Measurements from ENCODE around the gene KANSL1L.
"Not testable (repeated sequence)": the region's sequence is repeated elsewhere in the genome, so short reads cannot be mapped to it uniquely, and the experiment has no call there.

KANSL1L gene

GRCh38 chr2:210177769-210178168 is 6.6 kb upstream of the KANSL1L start:
- Histone ChIP-seq H3K36me3 (ENCODE audit: control insufficient read depth, insufficient read depth, low read length) (no peaks in the 10 kb centered on the region), H3K4me3 (ENCODE audit: extremely low read depth, insufficient read depth, low read length, poor library complexity, severe bottlenecking) (no peak overlapping the region), H3K9me3 (ENCODE audit: control insufficient read depth, low read length) (no peaks in the 10 kb centered on the region), H3K4me1 (ENCODE audit: control insufficient read depth, insufficient read depth, low read length, poor library complexity, severe bottlenecking) (no peaks in the 10 kb centered on the region), H3K27ac (ENCODE audit: low read depth, low read length, severe bottlenecking) (no peak overlapping the region)
- 60% methylated on average over 1 of the region's 1 CpG; no CpG with 5 or more reads in 1 of the 2 experiments for WGBS, 2 experiments (ENCODE audit: insufficient coverage in 2 of 2)

- WGBS, 2 experiments (ENCODE audit: insufficient coverage in 2 of 2), result 80% methylated on average over 1 of the region's 1 CpG; no CpG with 5 or more reads in 1 of the 2 experiments
- not testable (repeated sequence) for H3K27ac ChIP-seq (ENCODE audit: low read depth, low read length, severe bottlenecking); H3K36me3 ChIP-seq (ENCODE audit: control insufficient read depth, insufficient read depth, low read length)
Measured at GRCh38 chr2:210177115-210177514, 5.9 kb upstream of the KANSL1L start.

GRCh38 chr2:210174086-210174485 is 2.9 kb upstream of the KANSL1L start:
- Histone ChIP-seq H3K4me3 (ENCODE audit: extremely low read depth, insufficient read depth, low read length, poor library complexity, severe bottlenecking) (no peak overlapping the region), H3K36me3 (ENCODE audit: control insufficient read depth, insufficient read depth, low read length) (no peaks in the 10 kb centered on the region), H3K27ac (ENCODE audit: low read depth, low read length, severe bottlenecking) (no peak overlapping the region), H3K4me1 (ENCODE audit: control insufficient read depth, insufficient read depth, low read length, poor library complexity, severe bottlenecking) (no peaks in the 10 kb centered on the region), H3K9me3 (ENCODE audit: control insufficient read depth, low read length) (no peaks in the 10 kb centered on the region)

More at GRCh38 chr2:210177115-210177514, 5.9 kb upstream of the KANSL1L start:
- not testable (repeated sequence) for H3K9me3 ChIP-seq (ENCODE audit: control insufficient read depth, low read length); H3K4me3 ChIP-seq (ENCODE audit: extremely low read depth, insufficient read depth, low read length, poor library complexity, severe bottlenecking); H3K4me1 ChIP-seq (ENCODE audit: control insufficient read depth, insufficient read depth, low read length, poor library complexity, severe bottlenecking)

- Histone ChIP-seq H3K4me1 (ENCODE audit: control insufficient read depth, insufficient read depth, low read length, poor library complexity, severe bottlenecking) (no peaks in the 10 kb centered on the region), H3K27ac (ENCODE audit: low read depth, low read length, severe bottlenecking) (peak overlapping the region; percentile 96), H3K36me3 (ENCODE audit: control insufficient read depth, insufficient read depth, low read length) (no peaks in the 10 kb centered on the region), H3K9me3 (ENCODE audit: control insufficient read depth, low read length) (no peaks in the 10 kb centered on the region), H3K4me3 (ENCODE audit: extremely low read depth, insufficient read depth, low read length, poor library complexity, severe bottlenecking) (peak overlapping the region; percentile 50)
- WGBS, 2 experiments (ENCODE audit: insufficient coverage in 2 of 2), result 7 to 20% methylated on average over 2 to 3 of the region's 8 CpGs
Measured at GRCh38 chr2:210172219-210172575, 988 bp upstream of the KANSL1L start.

GRCh38 chr2:210170446-210171303 is 534 bp downstream of the KANSL1L start:
- peak overlapping the region; percentile 67 for H3K4me3 ChIP-seq (ENCODE audit: extremely low read depth, insufficient read depth, low read length, poor library complexity, severe bottlenecking)

GRCh38 chr2:210170196-210170445 is 1.1 kb downstream of the KANSL1L start:
- no peaks in the 10 kb centered on the region for H3K4me1 ChIP-seq (ENCODE audit: control insufficient read depth, insufficient read depth, low read length, poor library complexity, severe bottlenecking)
- peak overlapping the region; percentile 67 for H3K4me3 ChIP-seq (ENCODE audit: extremely low read depth, insufficient read depth, low read length, poor library complexity, severe bottlenecking)
- peak overlapping the region; percentile 96 for H3K27ac ChIP-seq (ENCODE audit: low read depth, low read length, severe bottlenecking)
- no peaks in the 10 kb centered on the region for H3K36me3 ChIP-seq (ENCODE audit: control insufficient read depth, insufficient read depth, low read length)
- 0% methylated on average over 3 of the region's 6 CpGs for WGBS, 2 experiments (ENCODE audit: insufficient coverage in 2 of 2)
- no peaks in the 10 kb centered on the region for H3K9me3 ChIP-seq (ENCODE audit: control insufficient read depth, low read length)

More at GRCh38 chr2:210170446-210171303, 534 bp downstream of the KANSL1L start:
- Histone ChIP-seq H3K36me3 (ENCODE audit: control insufficient read depth, insufficient read depth, low read length) (no peaks in the 10 kb centered on the region), H3K9me3 (ENCODE audit: control insufficient read depth, low read length) (no peaks in the 10 kb centered on the region), H3K27ac (ENCODE audit: low read depth, low read length, severe bottlenecking) (peak overlapping the region; percentile 96), H3K4me1 (ENCODE audit: control insufficient read depth, insufficient read depth, low read length, poor library complexity, severe bottlenecking) (no peaks in the 10 kb centered on the region)
- 0% methylated on average over 31 of the region's 64 CpGs for WGBS, 2 experiments (ENCODE audit: insufficient coverage in 2 of 2)

- Histone ChIP-seq H3K4me1 (ENCODE audit: control insufficient read depth, insufficient read depth, low read length, poor library complexity, severe bottlenecking) (no peaks in the 10 kb centered on the region), H3K4me3 (ENCODE audit: extremely low read depth, insufficient read depth, low read length, poor library complexity, severe bottlenecking) (peak overlapping the region; percentile 67), H3K36me3 (ENCODE audit: control insufficient read depth, insufficient read depth, low read length) (no peaks in the 10 kb centered on the region), H3K27ac (ENCODE audit: low read depth, low read length, severe bottlenecking) (peak overlapping the region; percentile 96), H3K9me3 (ENCODE audit: control insufficient read depth, low read length) (no peaks in the 10 kb centered on the region)
- WGBS, 2 experiments (ENCODE audit: insufficient coverage in 2 of 2), result 0% methylated on average over 2 of the region's 6 CpGs; no CpG with 5 or more reads in 1 of the 2 experiments
Measured at GRCh38 chr2:210169516-210170195, 1.6 kb downstream of the KANSL1L start.

- H3K9me3 ChIP-seq (ENCODE audit: control insufficient read depth, low read length), result no peaks in the 10 kb centered on the region
- no peaks in the 10 kb centered on the region for H3K4me1 ChIP-seq (ENCODE audit: control insufficient read depth, insufficient read depth, low read length, poor library complexity, severe bottlenecking)
- no peak overlapping the region for H3K4me3 ChIP-seq (ENCODE audit: extremely low read depth, insufficient read depth, low read length, poor library complexity, severe bottlenecking)
- no peak overlapping the region for H3K27ac ChIP-seq (ENCODE audit: low read depth, low read length, severe bottlenecking)
- no peaks in the 10 kb centered on the region for H3K36me3 ChIP-seq (ENCODE audit: control insufficient read depth, insufficient read depth, low read length)
- WGBS, 2 experiments (ENCODE audit: insufficient coverage in 2 of 2), result no CpG with 5 or more reads among the region's 1 CpG
Measured at GRCh38 chr2:210167227-210167626, 4.0 kb downstream of the KANSL1L start.

GRCh38 chr2:210162466-210163124 is 8.6 kb downstream of the KANSL1L start:
- WGBS, 2 experiments (ENCODE audit: insufficient coverage in 2 of 2), result 51 to 72% methylated on average over 3 to 5 of the region's 6 CpGs
- Histone ChIP-seq H3K27ac (ENCODE audit: low read depth, low read length, severe bottlenecking) (no peak overlapping the region), H3K36me3 (ENCODE audit: control insufficient read depth, insufficient read depth, low read length) (peaks cover 2% of the 10 kb centered on the region)

GRCh38 chr2:210159059-210159458 is 12.2 kb downstream of the KANSL1L start:
- H3K4me3 ChIP-seq (ENCODE audit: extremely low read depth, insufficient read depth, low read length, poor library complexity, severe bottlenecking), result no peak overlapping the region
- no peaks in the 10 kb centered on the region for H3K4me1 ChIP-seq (ENCODE audit: control insufficient read depth, insufficient read depth, low read length, poor library complexity, severe bottlenecking)
- peaks cover 7% of the 10 kb centered on the region for H3K36me3 ChIP-seq (ENCODE audit: control insufficient read depth, insufficient read depth, low read length)
- WGBS, 2 experiments (ENCODE audit: insufficient coverage in 2 of 2), result 97 to 100% methylated on average over 2 to 3 of the region's 3 CpGs
- no peak overlapping the region for H3K27ac ChIP-seq (ENCODE audit: low read depth, low read length, severe bottlenecking)
- no peaks in the 10 kb centered on the region for H3K9me3 ChIP-seq (ENCODE audit: control insufficient read depth, low read length)

More at GRCh38 chr2:210162466-210163124, 8.6 kb downstream of the KANSL1L start:
- H3K4me1 ChIP-seq (ENCODE audit: control insufficient read depth, insufficient read depth, low read length, poor library complexity, severe bottlenecking), result no peaks in the 10 kb centered on the region
- H3K9me3 ChIP-seq (ENCODE audit: control insufficient read depth, low read length), result no peaks in the 10 kb centered on the region
- H3K4me3 ChIP-seq (ENCODE audit: extremely low read depth, insufficient read depth, low read length, poor library complexity, severe bottlenecking), result no peak overlapping the region

Data from mesodermal cell (in vitro differentiated cells).